Upper lobe of left lung (tissue), 4 donors: ENCODE data around the gene PRR14.

Experiments used
- POLR2A ChIP-seq, 4 donors: fragments of 450-650 bp; IDR thresholded peaks; one replicate each; pipeline ENCODE4 v1.5.1; 2016 to 2017; ENCODE audit warnings: antibody characterized with exemption in 4 of 4, mild to moderate bottlenecking in 2 of 4
- POLR2AphosphoS5 ChIP-seq, 2 donors: sonication (generic); formaldehyde crosslinking; IDR thresholded peaks; one replicate each; pipeline ENCODE4 v1.5.1; 2017; ENCODE audit warnings: antibody characterized with exemption in 2 of 2
- TF ChIP-seq, protein P1 (sequence below), 6 experiments: fragments of 450-650 bp in 4 of 6; fragments of 200-600 bp in 2 of 6; sonication (generic) in 2 of 6; IDR thresholded peaks; one replicate each; pipeline ENCODE4 v1.5.1; 2016 to 2019; ENCODE audit warnings: antibody characterized with exemption in 6 of 6

DNA sequence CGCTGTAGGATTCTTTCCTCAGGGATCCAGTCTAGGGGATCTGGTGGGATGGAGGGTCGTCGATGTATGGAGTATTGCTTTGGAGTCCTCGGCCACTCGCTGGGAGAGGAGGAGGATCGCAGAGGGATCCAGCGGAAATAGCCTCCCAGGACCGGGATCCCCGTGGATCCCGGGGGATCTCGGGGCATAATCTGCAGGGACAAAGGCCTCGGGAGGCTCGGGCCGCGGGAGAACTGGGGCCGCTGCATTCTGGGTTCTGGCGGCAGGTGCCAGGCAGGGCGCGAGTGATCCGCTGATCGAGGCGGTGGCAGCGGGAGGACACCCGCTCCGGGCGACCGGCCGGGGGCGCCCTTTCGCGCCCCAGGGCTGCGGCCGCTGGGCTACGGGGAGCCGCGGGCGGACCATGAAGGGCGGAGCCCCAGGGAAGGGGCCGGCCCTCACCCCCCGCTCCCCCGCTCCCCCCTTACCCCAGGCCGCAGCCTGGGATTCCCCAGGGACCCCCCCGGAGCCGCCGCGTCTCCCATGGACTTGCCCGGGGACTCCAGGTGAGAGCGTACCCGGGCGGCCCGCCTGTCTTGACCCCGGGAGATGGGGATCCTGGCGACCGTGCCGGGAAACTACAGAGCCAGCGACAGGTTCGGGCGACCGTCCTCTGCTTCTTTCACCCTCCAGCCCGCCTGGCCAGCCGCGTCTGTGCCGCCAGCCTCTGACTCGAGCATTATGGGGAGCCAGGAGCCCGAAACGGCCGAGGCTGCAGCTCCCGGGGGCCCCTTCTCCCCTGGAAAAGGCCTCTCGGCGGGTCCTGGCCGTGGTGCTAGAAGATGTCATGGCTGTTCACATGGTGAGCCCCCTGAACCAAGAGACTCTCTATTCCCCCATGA, 604 bp downstream of the PRR14 start:
- TF ChIP-seq, protein P1, sequence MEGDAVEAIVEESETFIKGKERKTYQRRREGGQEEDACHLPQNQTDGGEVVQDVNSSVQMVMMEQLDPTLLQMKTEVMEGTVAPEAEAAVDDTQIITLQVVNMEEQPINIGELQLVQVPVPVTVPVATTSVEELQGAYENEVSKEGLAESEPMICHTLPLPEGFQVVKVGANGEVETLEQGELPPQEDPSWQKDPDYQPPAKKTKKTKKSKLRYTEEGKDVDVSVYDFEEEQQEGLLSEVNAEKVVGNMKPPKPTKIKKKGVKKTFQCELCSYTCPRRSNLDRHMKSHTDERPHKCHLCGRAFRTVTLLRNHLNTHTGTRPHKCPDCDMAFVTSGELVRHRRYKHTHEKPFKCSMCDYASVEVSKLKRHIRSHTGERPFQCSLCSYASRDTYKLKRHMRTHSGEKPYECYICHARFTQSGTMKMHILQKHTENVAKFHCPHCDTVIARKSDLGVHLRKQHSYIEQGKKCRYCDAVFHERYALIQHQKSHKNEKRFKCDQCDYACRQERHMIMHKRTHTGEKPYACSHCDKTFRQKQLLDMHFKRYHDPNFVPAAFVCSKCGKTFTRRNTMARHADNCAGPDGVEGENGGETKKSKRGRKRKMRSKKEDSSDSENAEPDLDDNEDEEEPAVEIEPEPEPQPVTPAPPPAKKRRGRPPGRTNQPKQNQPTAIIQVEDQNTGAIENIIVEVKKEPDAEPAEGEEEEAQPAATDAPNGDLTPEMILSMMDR (IDR thresholded peaks at IDR 0.05): peak; percentile 66 to 88 (median 78)
- no peak for TF ChIP-seq POLR2AphosphoS5 (IDR thresholded peaks at IDR 0.05)
- TF ChIP-seq POLR2A (IDR thresholded peaks at IDR 0.05): peak in 2 of 4 donors; percentile 9 to 31
